ENCODE measurements around the gene LPP.

DNA sequence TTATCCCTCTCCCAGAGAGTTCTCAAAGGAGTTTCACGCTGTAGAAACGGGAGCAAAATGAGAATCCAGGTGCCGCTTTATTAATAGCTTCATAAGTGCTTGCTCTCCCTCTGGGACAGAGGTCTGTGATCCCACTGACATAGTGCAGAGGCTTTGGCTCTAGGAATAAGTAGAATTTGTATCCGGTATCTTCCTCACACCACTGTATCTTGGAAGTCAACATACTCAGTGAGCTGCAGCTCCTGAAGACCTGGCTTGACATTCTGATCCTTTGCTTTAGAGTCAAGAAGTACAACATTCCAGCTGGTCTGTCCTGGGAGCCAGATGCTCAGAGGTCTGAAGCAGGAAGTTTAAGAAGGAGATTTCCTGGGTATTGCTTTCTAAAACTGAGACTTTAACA, 323.0 kb downstream of the LPP start:
- TF ChIP-seq, protein P1, sequence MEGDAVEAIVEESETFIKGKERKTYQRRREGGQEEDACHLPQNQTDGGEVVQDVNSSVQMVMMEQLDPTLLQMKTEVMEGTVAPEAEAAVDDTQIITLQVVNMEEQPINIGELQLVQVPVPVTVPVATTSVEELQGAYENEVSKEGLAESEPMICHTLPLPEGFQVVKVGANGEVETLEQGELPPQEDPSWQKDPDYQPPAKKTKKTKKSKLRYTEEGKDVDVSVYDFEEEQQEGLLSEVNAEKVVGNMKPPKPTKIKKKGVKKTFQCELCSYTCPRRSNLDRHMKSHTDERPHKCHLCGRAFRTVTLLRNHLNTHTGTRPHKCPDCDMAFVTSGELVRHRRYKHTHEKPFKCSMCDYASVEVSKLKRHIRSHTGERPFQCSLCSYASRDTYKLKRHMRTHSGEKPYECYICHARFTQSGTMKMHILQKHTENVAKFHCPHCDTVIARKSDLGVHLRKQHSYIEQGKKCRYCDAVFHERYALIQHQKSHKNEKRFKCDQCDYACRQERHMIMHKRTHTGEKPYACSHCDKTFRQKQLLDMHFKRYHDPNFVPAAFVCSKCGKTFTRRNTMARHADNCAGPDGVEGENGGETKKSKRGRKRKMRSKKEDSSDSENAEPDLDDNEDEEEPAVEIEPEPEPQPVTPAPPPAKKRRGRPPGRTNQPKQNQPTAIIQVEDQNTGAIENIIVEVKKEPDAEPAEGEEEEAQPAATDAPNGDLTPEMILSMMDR (IDR thresholded peaks at IDR 0.05): no peak
- no peak for TF ChIP-seq POLR2A (IDR thresholded peaks at IDR 0.05; ENCODE audit: low read depth)
